Activated T-cell treated with anti-CD3 and anti-CD28 coated beads, Interleukin-2, amount 50 U/mL, for 1 hour (primary cell): ENCODE results near the gene GRXCR2.
"Not testable (repeated sequence)": the region's sequence is repeated elsewhere in the genome, so short reads cannot be mapped to it uniquely, and the experiment has no call there.

ENCODE experiments used
- DNase-seq: peaks from one replicate; pipeline ENCODE4 v3.0.0-alpha.2; 2020

Gene GRXCR2, protein sequence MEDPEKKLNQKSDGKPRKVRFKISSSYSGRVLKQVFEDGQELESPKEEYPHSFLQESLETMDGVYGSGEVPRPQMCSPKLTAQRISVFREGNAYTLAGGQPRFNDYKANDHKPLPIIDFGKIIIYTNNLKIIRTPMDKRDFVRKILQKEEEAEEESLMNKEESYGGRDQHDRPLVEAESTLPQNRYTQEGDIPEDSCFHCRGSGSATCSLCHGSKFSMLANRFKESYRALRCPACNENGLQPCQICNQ

DNA sequence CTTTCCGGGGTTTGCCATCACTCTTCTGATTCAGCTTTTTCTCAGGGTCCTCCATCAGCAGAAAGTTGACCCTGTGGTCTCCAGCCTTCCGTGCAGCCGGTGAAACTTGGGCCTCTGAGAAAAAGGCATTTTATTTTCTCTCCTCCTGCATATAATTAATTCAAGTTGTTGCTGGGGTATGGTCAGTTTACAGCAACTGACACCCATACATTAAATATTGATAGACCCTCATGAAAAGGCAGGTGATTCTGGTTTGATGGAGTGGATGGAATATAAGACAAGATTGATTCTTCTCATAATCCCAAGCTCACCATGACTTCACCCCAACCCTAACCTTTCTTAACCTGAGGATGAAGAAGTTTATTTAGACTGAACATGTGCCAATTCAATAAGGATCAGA lies at the start of gene GRXCR2:
Gene GRXCR2 (minus strand): TSS at position 101 of the 400 bp plus-strand sequence. CDS start 46 bp downstream, at position 55.
- no peak for DNase-seq

DNA sequence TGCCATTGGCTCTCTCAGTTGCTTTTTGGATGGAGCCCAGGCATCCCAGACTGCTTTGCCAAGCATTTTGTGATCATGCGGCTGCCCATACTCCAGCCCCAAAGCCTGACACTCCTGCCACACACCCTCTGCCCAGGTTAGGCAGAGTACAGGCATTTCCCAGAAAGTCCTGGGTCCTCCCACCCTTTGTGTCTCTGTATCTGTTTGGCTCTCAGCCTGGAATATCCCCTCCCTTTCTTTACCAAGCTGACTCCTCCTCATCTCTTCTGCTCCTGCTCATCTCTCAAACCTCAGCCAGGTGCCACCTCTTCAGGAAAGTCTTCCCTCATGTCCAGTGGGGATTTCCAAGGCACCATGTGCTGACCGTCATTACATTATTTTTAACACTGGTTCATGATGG lies 49.2 kb upstream of the GRXCR2 start:
- DNase-seq: no peak

DNA sequence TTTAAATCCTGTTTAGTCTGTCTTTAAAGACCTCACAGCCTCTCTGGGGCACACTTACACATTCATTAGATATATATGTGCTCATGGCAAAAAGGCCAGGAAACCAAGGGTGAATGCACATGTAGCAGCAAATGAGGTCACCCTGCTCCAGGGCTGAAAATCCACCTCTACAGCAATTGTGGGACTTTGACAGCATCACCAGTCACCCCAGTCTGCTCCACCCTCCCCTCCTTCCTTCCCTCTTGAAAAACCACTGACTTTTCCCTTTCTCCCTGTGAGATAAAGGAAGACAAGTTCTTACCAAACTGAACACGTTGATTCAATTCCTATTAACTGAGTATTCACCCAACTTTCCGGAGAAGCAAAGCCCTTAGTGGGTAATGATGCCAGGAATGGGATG lies 48.4 kb upstream of the GRXCR2 start:
- no peak for DNase-seq

DNA sequence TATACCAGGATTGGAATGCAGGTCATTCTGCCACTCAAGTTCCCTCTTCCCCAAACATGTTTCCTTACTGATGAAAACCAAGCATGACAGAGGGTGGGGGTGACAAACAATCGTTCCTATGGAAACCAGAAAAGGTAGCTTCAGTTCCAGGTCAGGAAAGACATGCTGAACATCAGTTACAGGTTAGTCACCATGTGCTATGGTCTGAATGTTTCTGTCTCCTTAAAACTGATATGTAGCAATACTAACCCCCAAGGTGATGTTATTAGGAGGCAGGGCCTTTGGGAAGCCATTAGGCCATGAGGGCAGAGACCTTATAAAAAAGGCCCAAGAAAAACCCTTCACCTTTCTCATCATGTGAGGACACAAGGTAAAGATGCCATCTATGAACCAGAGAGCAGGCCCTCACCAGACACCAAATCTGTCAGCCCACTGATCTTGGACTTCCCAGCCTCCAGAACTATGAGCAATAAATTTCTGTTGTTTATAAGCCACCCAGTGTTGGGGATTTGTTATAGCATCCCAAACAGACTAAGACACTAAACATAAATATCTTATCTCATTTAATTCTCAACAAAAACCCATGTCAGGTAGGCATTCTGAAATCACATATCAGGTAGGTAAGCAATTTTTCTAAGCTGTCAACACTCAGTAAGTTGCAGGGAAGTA lies 47.9 kb upstream of the GRXCR2 start:
- no peak for DNase-seq

DNA sequence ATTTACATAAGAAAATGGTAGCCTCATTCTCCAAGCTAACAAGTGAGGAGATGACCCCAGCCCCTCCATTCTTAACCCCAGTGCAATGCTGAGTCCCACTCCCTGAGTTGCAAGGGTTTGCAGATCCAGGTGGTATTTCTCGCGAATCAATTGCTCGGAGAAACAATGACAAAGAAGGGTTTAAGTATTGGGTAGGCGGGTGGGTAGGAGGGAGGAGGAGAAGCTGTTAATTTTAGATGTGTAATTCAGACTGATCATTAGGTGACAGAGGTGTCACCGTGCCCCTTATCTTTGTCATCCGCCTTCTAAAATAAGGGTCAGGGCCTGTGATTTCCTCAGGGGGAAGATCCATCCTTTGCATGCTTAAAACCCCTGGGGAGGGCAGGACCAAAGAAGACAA lies 46.6 kb upstream of the GRXCR2 start:
- no peak for DNase-seq

DNA sequence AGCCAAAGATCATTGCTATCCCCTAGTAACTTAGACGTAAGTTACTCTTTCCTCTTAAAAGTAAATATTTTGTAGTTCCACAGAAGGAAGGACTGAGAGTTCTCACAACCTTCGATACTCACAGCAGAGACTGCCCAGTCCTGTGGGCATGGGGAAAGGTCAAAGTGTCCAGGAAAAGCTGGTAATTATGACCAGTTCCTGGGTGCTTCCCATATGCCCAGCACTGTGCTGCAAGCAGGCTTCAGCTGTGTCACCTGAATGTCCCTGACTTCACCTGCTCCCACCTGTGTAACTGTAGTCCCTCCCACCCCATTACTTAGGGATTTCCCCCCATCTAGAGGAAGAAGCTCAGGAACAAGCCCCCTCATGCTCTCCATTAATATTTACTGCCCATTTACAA lies 45.6 kb upstream of the GRXCR2 start:
- no peak for DNase-seq

DNA sequence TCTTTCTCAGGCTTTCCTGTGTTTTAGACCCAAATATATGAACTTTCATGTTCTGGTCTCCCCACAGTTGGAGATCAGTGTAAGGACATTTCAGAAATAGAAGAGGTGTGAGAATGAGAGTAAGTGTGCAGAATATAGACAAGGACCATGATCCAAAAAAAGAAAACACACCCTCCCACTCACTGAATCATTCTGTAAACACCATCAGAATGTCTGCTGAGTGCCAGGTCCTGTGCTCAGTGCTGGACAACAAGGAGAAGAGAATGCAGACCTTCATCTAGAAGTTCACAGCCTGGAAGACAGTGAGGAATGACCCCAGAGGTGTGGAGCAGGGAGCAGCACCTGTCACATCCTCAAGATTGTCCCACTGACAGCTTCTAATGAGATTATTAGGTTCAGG lies 44.5 kb upstream of the GRXCR2 start:
- DNase-seq: no peak

DNA sequence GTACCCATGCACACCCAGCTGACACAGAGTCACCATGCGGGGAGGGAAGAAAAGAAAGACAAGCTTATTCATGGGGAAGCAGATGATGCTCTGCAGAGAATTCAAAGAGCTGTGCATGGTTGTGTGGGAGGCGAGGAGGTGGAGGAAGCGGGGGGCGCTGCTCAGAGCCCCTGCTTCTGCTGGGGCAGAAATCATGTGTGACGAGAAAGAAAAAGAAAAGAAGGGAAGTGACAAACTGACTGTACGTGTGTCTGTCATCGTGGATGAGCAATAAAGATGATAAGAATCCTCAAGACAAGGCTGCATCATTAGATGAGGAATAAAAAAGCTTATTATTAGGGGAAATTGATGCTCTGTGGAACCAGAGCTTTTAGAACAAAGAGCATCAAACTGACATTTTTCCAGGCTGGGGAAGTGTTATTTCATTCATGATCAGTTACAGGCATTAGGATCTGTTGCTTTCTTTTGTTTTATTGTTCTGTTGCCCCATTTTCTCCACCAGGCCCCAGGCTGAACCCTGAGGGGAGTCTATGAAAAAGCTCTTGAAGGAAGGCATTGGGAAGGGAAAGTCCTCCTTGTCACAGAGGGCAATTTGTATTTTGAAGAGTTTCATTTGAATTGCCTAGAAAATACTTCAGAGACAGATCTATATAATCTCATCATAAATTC lies 43.3 kb upstream of the GRXCR2 start:
- DNase-seq: no peak

DNA sequence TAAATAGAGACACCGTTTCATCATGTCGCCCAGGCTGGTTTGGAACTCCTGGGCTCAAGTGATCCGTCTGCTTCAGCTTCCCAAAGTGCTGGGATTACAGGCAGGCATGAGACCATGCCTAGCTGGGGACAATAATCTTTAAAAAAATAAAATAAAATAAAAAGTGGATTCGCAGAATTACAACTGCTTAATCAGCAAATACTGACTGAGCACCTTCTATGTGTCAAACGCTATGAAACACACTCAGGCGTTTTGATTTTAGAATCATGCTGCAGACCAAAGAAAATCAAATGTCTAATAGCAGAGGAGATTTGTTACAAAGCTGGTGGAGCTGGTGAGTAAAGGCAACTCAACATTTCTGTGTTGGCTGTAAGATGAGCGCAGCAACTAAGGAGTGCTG lies 40.9 kb upstream of the GRXCR2 start:
- DNase-seq: no peak

DNA sequence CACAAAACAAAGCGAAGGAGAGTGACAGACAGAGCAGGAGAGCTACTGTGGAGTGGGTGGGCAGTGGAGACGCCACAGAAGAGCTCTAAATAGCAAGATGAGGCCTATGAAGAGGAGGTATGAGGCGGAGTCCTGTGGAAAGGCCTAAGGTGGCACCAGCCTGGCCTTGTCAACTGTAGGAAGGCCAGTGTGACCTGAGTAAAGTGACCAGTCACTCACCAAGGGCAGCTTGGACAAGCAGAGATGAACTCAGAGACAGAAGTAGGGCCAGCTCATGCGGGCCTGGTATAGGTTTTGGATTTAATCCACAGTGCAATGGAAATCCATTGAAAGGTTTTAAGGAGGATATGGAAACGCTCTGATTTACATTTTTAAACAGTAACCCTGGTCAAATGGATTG lies 39.8 kb upstream of the GRXCR2 start:
- DNase-seq: no peak

DNA sequence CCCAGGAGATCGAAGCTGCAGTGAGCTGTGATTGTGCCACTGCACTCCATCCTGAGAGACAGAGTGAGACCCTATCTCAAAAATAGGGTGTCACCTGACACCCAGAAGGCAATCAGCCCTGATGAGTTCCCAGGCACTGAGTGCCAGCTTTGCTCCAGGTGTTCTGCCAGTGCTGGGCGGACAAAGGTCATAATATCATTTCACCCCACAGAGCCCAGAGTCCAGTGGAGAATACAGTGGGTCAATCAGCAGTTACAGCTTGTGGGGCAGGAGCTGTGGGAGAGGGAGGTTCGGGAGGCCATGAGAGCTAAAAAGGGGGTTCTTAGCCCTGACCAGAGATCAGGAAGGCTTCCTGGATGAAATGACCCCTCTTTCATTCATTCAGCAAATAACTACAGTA lies 39.2 kb upstream of the GRXCR2 start:
- DNase-seq: no peak

DNA sequence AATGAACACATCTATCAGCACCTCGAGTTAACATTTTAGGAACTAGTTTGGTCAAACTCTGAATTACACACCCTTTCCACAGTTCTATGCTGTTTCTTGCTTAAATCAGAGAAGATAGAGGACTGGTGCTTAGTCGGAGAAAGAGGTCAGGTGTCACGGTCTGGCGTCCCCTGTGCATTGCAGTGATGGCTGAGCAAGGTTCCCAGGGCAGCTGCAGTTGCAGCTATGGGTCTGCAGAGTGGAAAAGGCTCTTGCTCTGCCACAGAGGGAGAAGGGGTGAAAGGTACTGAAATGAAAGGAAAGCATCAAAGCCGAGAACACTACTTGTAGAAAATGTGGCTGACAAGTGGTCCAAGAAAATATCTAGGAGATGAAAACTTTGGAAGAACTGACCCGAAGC lies 38.4 kb upstream of the GRXCR2 start:
- no peak for DNase-seq

DNA sequence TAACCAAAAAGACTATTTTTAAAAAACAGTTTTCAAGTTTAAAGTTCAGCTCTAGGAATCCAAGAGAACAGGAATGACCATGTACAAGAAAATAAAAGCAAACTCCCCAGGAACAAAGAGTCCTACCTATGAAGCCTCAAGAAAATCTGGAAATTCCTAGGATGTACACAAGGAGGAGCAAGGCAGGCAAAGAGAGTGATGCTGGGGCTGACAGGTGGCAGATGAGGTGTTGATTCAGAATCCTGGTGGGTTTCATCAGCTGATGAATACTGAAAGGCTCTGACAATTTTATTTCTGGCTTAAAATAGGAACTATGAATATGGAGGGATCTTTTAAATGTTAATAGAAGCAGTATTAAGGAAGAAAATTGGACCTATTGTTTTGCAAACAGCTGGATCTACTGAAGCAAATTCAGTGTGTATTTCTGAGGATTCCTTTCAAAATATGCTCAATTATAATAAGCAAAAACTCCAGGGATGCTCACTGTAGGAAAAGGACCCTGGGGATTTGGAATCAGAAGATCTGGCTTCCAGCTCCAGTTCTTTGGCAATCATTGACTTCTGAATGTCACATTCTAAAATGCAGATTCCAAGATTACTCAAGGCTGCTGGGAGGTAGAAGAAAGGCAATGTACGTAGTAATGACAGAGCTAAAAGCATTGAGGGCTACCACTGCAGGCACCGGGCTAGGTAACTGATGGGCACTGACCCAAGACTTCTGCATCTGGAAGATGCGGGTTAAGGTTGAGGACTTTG lies 35.6 kb upstream of the GRXCR2 start:
- DNase-seq: no peak

DNA sequence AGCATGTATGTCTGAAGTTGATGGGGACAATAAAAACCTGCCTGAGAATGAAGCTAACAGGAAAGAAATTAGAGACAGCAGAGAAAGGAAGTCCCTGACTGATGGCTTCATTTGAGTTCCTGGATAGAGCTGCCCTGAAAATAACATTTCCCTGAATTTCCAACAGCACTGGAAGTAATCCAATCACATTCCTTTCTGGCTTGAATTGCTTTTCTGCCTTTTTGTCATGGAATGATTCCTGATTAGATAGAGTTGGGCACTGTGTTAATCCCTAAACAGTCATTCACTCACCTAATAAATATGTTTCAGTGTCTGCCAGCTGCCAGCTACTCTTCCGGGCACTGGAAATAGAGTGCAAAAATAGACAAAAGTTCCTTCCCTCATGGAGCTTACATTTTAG lies 33.6 kb upstream of the GRXCR2 start:
- DNase-seq: no peak

DNA sequence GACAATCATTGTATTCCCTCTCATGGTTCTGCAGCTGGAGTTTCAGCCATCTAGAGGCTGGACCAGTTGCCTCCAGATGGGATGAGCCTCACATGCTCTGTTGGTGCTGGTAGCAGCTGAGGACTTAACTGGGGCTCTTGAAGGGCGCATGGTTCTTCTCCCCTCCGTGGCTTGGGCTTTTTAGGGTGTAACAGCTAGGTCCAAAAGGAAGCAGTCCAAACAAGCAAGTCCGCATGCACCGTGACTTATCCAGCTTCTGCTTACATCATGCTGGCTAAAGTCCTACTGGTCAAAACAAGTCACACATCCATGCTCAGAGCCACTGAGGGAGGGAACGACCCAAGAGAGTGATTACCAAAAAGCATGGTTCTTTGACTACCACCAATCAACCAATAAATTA lies 31.9 kb upstream of the GRXCR2 start:
- DNase-seq: no peak

DNA sequence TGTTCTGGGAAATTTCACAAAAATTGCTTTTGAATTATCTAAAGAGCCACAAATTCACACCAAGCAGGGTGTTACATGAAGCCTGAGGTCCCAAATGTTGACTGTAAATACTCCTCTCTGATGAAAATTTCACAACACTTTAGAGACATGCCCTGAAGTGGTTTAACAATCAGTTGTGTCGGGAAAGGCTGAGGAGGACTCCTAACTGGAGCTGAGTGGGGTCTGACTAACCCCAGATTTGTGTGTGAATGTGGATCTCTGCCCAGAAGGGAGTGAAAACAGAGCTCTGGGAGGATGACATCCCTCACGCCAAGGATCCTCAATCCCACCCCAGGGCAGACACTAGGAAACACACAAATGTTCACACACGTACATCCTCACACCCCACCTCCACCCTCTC lies 31.1 kb upstream of the GRXCR2 start:
- DNase-seq: no peak

DNA sequence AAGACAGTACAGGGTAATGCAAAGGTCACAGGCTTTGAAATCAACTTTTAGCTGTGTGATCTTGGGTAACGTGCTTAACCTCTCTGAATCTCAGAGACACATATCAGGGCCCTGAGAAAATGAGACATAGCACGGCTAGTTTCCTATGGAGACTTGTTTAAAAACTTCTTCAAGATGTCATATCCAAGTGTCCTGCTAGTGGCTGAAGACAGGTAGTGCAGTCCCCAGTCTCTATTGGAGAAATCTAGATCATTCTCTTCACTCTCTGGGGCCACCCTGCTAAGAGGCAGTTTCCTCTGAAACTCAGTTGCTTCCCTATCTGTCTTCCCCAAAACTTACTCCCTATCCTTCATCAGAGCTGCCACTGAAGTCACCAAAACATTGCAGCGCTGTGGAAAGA lies 30.3 kb upstream of the GRXCR2 start:
- no peak for DNase-seq

DNA sequence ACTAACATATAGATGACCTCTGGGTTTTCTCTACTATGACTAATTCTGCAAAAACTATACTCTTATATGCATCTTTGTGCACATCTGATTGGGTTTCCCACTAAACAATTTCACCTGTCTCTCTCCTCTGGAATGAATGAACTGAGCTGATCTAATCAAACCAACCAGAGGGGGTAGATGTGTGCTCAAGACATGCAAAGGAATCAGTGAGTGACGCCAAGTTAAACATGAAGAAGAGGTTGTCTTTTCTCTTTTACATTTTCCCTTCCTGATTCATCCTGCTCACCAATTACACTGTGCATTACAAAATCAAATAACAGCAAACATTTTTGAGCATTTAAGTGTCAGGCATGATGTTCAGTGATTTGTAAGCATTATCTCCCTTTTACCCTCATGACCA lies 29.6 kb upstream of the GRXCR2 start:
- no peak for DNase-seq

DNA sequence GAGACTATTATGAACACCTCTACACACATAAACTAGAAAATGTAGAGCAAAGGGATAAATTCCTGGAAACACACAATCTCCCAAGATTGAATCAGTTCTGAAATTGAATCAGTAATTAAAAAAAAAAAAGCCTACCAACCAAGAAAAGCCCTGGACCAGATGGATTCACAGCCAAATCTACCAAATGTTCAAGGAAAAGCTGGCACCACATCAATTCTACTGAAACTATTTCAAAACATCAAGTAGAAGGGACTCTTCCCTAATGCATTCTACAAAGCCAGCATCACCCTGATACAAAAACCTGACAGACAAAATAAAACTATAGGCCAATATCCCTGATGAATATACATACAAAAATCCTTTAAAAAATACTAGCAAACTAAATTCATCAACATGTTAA lies 25.4 kb upstream of the GRXCR2 start:
- DNase-seq: no peak

DNA sequence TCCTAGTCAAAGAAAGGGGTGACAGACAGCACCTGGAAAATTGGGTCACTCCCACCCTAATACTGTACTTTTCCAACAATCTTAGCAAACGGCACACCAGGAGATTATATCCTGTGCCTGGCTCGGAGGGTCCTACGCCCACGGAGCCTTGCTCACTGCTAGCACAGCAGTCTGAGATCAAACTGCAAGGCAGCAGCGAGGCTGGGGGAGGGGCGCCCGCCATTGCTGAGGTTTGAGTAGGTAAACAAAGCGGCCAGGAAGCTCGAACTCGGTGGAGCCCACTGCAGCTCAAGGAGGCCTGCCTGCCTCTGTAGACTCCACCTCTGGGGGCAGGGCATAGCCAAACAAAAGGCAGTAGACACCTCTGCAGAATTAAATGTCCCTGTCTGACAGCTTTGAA lies 18.6 kb upstream of the GRXCR2 start:
- not testable (repeated sequence) for DNase-seq

DNA sequence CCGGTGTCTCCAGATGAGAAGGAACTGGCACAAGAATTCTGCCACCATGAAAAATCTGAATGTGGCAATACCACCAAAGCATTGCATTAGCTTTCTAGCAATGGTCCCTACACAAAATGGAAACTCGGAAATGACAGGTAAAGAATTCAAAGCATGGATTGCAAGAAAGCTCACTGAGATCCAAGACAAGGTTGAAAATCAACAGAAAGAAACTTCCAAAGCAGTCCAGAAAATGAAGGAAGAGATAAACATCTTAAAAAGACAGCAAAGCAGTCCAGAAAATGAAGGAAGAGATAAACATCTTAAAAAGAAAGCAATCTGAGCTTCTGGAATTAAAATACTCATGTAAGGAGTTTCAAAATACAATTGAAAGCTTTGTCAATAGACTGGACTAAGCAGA lies 16.8 kb upstream of the GRXCR2 start:
- DNase-seq: no peak

DNA sequence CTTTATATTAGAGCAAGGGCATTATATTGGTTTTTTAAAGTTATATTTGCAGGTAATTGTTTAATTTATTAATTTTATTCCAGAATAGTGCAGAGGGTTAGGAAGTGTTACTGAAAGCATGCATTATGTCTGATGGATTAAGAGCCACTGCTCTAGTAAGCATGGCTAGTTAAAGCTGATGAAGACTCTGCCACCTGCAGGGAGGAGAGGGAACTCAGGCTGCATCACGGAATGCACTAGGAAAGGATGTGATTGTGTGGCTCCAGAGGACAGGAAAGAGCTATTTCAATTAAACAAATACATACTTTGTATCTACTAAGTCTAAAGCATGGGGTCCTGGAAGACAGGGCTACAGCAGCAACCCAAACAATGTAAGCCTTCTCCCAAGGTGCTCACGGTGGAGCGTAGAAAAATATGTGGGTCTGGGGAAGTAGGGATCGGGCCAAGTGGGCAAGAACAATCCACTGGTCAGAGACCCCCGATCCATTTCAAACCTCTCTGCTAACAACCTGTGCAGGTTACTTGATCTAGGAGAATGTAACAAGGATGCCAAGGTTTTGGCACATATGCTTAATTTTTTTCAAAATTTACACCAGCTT lies 15.3 kb upstream of the GRXCR2 start:
- no peak for DNase-seq

DNA sequence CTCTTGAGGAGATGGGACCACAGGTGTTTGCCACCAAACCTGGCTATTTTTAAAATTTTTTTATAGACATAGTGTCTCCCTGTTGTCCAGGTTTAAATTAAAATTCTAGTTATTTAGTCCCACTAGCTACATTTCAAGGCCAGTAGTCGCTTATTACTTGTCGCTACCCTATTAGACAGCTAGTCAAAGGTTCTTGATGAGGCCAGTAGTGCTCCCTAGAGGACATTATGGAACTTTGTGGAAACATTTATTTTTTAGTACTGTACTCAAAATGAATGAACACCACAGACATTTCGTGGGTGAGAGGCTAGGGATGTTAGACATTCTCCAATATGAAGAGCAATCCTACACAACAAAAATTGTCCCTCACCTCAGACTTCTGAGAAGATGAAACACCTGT lies 14.4 kb upstream of the GRXCR2 start:
- DNase-seq: no peak
